COLO668 (cell line): ENCODE measurements around the gene LAMC3.

Experiments used
- DNase-seq: peaks from one replicate; lab custom pipeline; 2025; ENCODE audit not compliant: unreplicated experiment; lab: John Stamatoyannopoulos, UW

The LAMC3 gene

GRCh38 chr9:131043087-131043486 lies 34.1 kb downstream of the LAMC3 start:
- no peak for DNase-seq

- DNase-seq, result no peak
These were observed 34.7 kb downstream of the LAMC3 start for GRCh38 chr9:131043646-131044045.

DNA sequence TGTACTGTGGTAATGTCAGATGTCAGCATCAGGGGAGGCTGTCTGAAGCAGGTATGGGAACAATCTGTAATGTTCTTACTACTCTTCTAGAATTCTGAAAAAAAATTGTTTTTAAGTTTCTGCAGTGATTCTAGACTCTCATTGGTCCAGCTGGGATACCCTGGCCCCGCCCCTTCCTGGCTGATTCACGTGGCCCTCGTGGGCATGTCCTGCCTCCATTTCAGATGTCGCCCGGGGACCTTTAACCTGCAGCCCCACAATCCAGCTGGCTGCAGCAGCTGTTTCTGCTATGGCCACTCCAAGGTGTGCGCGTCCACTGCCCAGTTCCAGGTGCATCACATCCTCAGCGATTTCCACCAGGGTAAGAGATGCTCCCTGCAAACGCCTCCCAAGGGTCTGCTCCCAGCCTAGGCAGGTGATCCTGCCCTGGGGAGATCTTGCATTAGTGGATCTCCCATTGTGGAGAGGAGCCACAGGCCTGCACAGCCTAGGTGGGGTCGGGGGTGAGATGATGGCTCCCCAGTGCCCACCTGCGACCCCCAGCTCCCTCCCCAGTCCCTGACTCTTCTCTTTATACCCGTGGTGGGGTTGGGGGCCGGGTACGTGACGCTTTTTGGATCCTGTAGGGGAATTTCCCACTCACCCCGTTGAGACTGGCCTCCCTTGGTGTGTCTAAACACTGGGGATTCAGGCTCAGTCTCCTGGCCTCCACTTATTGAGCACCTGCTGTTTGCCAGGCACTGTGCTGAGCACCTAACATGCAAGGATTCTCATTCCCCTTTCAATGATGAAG lies 36.5 kb downstream of the LAMC3 start:
- DNase-seq, result no peak

DNA sequence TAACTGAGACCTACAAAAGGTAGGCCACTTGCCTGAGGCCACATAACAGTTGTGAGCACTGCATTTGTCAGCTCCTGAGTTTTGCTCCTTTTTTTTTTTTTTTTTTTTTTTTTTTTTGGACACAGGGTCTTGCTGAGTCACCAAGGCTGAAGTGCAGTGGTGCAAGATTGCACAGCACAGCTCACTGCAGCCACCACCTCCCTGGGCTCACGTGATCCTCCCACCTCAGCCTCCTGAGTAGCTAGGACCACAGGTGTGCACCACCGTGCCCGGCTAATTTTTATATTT lies 37.1 kb downstream of the LAMC3 start:
- DNase-seq, result no peak

- peak; percentile 75 for DNase-seq
These were observed 37.7 kb downstream of the LAMC3 start for GRCh38 chr9:131046581-131047202.

DNA sequence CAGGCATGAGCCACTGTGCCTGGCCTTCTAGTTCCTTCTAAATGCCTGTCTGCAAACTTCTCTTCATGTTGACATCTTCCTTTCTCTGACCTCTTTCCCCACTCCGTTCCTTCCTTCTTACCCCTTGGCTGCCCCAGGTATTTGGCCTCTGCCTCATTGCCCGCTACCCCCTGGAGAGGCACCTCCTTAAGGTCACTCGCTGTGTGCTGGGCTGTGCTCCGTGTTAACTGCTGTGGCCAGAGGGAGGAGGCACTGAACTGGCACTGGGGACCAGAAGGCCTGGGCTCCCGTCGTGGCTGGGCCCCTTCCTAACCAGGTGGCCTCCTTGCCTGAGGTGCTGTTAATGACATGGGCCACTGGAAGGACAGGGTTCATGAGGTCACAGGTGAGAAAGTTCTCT lies 39.4 kb downstream of the LAMC3 start:
- DNase-seq, result no peak

DNA sequence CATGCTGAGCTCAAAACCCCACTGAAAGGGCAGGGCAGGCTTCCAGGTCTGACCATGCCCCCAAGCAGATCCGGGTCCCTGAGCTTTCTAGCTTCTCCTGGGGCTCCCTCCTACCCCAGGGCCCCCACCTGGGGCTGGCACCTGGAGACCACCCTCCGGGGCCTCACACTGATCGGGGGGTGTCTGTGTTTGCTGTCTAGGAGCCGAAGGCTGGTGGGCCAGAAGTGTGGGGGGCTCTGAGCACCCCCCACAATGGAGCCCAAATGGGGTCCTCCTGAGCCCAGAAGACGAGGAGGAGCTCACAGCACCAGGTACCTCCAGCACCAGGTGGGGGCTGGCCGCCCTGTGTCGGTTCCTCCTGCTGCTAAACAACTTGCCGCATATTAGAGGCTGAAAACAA lies 39.8 kb downstream of the LAMC3 start:
- no peak for DNase-seq

GRCh38 chr9:131049829-131050715 lies 41.1 kb downstream of the LAMC3 start:
- DNase-seq, result no peak

DNA sequence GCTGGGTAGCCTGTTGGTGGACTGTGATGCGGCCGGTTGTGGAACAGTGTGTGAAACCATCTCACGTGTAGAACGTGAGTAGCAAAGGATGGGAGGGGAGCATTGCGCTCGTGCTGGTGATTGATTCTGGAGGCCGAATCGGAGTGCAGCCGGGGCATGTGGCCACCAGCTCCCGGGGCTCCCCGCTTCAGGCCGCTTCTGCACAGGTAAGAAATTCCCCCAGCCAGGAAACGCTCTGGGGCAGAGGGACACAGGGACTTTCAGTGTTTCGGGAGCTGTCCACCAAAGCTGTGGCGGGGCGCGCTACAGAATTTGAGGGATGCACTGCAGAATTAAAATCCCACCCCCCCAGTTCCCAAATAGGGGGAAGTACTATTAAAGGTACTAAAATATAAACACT lies 41.9 kb downstream of the LAMC3 start:
- DNase-seq, result no peak

DNA sequence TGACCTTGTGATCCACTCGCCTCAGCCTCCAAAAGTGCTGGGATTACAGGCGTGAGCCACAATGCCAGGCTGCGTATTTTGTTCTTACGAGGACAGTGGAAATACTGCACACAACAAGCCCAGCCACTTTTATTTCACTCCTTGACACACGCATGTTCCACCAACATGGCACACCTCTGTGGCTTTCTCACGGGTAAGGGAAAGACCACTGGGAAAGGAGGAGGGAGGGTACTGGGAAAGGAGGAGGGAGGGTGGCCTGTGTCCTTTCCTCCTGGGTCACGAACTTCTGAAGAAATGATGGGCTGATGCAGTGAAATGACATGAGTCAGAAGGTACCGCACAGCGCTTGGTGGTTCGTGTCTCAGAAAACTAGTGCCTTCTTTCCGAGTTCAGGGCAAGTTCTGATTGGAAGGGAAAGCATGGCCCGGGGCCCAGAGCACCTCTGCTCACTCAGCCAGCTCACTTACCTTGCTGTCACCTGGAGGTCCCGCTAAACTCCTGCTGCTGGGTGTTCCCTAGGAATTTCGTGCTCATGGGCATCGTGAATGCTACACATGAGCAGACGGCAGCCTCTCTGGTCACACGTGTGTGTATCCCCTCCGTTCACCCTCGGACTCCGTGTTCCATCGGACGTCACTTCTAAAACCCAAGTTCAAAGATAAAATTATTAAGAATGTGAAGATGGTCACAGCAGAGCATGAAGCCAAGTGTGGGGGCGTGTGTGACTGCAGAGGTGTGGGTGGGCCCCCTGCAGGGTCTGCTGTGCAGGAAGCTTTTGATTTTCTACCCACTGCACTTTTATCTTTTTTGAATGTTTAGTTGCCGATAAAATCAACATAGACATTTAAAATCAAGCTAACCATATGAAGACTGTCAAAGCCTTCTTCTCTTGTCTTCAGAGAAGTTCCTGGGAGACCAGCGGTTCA lies 42.9 kb downstream of the LAMC3 start:
- DNase-seq, result no peak

GRCh38 chr9:131053896-131054295 lies 44.9 kb downstream of the LAMC3 start:
- no peak for DNase-seq

DNA sequence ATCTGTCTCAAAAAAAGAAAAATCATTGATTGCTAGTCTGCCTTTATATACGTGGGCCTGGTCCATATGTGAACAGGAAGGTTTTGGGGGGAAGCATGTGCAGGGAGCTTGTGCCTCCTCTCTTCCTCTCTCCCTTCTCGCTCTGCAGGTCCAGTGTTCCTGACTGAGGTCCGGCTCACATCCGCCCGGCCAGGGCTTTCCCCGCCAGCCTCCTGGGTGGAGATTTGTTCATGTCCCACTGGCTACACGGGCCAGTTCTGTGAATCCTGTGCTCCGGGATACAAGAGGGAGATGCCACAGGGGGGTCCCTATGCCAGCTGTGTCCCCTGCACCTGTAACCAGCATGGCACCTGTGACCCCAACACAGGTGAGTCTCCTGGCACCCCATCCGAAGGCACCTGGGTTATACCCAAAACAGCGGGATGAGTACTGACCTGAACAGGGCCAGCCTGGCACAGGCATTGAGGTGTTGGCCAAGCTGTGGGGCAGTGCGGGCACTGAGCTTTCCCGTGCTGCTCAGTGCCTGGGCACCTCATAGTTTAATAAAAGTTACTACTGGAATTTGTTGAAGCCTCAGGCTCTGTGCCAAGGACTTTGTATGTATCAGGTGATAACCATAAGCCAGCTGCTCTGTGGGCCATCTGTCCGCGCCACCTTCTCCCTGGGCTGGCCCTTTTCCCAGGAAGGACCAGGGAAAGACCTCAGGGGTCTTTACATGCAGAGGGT lies 48.0 kb downstream of the LAMC3 start:
- no peak for DNase-seq

DNA sequence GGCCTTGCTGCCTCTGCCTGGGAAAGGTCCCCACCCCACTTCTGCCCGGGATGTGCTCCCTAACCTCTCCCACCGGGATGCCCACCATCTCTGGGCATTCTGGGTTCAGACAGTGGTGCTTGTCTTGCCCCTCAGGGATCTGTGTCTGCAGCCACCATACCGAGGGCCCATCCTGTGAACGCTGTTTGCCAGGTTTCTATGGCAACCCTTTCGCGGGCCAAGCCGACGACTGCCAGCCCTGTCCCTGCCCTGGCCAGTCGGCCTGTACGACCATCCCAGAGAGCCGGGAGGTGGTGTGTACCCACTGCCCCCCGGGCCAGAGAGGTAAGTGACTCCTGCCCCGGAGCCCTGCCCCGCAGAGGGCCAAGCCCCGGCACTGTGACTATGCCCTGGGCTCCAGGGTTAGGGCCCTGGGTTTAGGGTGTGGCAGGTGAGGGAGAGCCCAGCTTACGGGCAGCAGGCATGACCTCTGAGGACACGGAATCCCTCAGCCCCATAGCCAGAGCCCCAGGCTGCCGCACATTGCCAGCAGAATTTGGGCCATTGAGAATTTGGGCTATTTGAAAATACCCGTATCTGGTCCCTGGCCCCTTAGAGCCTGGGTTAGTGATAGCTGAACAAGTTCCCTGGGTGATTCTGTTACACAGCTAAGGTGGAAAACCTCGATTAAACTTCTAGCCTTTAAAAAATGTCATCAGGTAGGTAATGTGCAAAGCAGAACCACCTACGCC lies 52.1 kb downstream of the LAMC3 start:
- no peak for DNase-seq

DNA sequence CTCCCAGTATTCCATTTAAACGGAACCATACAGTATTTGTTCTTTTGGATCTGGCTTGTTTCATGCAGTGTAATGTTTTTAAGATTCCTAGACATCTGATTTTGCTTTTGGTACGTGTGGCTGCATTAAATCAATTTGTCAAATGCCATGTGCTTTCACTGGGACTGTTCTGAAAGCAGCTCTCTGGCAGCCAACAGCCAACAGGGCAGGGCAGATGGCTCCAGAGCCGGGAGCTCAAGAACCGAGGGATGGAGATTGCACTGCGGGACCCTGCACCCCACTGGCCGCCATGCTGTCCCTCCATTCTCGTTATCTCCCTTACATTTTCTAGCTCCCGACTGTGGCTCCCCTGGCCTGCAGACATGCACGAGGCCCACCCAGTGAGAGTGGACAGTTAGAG lies 54.0 kb downstream of the LAMC3 start:
- DNase-seq, result no peak

- DNase-seq, result no peak
These were observed 56.6 kb downstream of the LAMC3 start for GRCh38 chr9:131065599-131065998.

DNA sequence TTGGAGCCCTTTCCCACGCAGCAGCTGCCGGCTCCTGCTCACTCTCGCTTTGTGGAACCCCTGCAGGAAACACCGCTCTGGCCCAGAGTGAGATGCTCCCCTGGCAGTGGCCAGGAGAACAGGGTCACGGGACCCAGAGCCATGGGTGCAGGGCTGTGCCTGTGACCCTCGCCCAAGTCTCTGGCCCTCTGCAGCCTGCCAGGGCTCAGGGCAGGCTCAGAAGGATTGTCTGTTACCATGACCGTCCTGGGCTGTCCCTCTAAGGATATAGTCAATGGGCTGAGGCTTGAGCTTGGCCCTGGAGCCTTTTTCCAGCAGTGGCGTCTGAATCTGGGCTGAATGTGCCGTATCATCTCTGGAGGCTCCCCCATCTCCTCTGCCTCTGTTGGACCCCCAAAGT lies 58.7 kb downstream of the LAMC3 start:
- DNase-seq, result no peak

DNA sequence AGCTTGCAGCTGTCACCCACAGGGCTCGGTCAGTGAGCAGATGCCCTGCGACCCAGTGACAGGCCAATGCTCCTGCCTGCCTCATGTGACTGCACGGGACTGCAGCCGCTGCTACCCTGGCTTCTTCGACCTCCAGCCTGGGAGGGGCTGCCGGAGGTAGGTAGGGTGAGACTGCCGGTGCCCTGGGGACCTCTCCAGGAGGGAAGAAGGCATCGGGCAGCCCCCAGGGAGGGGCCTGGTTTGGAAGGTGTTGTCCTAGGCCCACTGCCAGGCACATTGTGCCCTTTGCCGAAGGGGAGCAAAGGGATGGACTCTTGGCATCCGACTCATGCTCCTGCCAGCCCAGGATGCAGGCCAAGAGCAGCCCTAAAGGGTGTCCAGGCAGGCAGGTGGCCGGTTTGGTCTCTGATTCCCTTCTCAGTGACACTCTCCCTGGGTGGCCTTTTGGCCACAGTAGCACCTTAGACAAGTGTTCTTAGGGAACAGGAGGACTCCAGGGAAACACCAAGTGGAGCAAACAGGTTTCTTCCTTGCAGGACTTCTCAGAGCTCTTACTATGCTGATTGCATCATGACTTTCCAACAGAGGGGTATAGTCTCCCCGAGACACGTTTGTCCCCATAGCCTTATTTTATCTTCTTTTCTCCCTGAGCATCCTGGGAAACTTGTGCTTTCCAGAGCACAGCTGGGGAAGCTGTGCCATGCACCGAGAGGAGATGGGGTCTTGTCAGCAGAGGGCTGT lies 59.3 kb downstream of the LAMC3 start:
- no peak for DNase-seq

- no peak for DNase-seq
These were observed 60.7 kb downstream of the LAMC3 start for GRCh38 chr9:131069699-131070098.
